Measurements from ENCODE around the gene MPP7.
"Not testable (repeated sequence)": the region's sequence is repeated elsewhere in the genome, so short reads cannot be mapped to it uniquely, and the experiment has no call there.

Gene MPP7

GRCh38 chr10:28302638-28303488 is at the start of gene MPP7:
TSS of gene MPP7 (minus strand) at chr10:28303064. CDS start at chr10:28238604, 64,460 bp downstream.
- DNase-seq = peak; percentile 99 to 100

DNA sequence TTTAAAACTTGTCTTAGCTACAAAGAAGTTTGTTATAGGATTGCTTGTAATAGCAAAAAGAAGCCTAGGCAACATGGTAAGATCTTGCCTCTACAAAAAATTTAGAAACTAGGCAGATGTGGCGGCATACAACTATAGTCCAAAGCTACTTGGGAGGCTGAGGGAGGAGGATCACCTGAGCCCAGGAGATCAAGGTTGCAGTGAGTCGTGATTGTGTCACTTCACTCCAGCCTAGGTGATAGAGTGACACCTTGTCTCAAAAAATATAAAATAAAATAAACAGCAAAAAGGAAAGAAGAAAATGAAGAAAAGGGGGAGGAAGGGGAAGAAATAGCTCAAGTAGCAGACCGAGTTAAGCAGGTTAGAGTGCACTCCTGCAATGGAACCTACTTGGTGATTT is 47.0 kb upstream of the MPP7 start:
- DNase-seq = no peak

- no peak for DNase-seq
These were observed 41.4 kb upstream of the MPP7 start for GRCh38 chr10:28343987-28344895.

- no peak for DNase-seq
These were observed 40.4 kb upstream of the MPP7 start for GRCh38 chr10:28343252-28343651.

DNA sequence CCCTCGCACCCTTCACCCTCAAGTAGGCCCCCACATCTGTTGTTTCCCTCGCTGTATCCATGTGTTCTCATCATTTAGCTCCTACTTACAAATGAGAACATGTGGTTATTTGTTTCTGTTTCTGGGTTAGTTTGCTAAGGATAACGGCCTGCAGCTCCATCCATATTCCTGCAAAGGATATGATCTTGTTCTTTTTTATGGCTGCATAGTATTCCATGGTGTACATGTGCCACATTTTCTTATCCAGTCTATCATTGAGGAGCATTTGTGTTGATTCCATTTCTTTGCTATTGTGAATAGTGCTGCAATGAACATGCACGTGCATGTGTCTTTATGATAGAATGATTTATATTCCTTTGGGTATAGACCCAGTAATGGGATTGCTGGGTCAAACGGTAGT is 38.8 kb upstream of the MPP7 start:
- not testable (repeated sequence) for DNase-seq

DNA sequence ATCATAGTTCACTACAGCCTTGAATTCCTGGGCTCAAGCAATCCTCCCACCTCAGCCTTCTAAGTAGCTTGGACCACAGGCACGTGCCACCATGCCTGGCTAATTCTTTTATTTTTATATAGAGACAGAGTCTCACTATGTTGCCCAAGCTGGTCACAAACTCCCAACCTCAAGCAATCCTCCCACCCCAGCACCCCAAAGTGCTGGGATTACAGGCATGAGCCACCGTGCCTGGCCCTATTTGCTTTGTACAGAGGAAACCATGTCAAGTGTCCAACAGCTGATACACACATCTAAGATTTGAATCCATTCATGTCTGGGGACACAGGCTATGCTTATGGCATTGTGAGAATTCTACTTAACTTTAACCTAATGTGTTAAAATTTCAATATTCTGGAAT is 29.9 kb upstream of the MPP7 start:
- no peak for DNase-seq

- no peak for DNase-seq
These were observed 29.0 kb upstream of the MPP7 start for GRCh38 chr10:28331841-28332240.

DNA sequence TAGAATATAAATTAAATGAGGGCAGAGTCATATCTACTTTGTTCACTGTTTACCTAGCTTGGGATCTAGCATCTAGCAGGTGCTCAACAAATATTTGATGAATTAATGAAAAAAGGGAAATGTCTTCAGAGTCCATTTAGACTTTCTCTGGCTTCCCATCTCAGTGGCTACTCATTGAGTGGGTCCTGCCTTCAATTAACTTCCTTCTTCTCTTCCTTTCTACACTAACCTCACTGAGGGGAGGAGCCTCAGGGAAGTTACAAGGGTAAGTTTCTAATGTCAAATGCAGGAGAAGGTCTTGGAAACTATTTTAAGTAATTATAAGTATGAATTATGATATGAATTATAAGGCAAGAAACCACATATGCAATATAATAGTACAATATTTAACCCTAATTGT is 28.2 kb upstream of the MPP7 start:
- DNase-seq = no peak

DNA sequence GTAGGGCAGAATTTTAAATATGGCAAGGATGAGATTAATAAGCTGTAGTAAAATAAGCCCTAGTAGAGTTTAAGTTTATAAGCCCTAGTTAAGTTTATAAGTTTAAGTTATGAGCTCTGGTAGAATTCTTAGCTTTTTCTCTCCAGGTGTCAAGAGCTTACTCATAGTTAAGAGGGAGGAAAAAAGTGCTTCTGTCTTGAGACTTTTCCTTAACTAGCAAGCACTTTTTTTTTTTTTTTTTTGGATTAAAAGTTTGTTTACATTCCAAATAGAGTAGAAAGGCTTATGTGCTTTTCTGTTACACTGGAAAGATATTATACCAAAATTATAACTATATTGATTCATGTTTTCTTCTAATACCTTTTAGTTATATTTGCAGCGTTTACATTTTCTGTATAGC is 25.5 kb upstream of the MPP7 start:
- no peak for DNase-seq

GRCh38 chr10:28327491-28327880 is 24.6 kb upstream of the MPP7 start:
- DNase-seq = no peak

DNA sequence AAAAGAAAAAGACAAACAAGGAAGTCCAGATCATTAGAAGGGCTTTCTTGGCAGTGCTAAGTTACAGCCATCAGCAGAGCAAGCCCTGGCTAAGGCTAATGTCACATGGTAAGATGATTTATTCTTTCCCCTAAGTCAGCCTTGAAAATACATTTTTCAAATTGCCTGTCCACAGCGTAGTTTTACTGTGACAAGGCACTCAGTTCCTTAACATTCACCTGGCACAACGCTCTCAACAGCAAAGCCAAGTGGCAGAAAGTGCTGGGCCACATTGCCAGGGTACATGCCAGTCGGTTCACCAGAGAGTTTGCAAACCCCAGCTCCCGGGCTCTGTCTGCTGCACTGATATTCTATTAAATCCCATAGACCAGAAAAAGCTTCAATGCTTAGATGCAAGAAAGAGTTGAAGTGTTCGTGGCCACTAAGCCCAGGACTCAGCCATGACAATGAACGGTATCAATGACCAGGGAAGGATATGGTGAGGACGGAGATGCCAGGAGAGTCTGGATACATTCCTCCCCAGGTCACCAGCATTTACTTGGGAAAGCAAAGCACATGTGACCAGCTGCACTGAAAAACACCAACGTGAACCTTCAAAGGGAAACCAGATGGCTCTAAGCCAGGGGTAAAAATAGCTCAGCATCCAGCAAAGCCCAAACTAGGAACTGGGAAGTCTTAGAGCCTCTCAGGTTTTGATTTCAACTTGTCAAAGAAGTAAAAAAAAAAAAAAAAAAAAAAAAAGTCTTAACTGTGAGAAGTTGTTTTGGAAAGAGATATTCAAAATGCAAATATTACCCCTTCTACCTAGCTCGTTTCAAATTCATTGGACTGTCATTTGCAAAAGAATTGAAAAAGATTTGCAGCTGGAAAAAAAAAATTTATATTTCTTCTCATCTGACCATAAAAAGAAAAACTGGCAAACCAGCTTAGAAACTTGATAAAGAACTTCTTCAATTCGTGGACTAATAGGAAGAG is 23.9 kb upstream of the MPP7 start:
- no peak for DNase-seq

- no peak for DNase-seq
These were observed 17.9 kb upstream of the MPP7 start for GRCh38 chr10:28320799-28321198.

DNA sequence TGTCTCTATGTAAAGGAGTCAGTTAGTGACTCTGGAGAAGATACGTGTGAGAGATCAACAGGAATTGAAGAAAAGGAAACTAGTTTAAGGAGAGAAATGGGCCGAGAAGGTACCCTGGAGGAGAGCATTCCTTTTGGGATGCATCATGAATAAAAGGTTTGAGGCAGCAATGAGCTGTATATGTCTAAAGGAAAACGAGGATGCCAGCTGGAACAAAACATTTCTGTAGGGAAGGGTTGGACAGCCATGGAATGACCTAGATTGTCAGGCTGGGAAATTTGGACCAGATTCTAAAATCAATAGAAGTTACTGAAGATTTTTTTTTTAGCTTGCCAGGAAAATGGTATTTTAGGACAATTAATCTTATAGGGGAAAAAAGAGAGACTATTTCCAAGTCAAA is 17.2 kb upstream of the MPP7 start:
- no peak for DNase-seq

GRCh38 chr10:28319061-28319460 is 16.2 kb upstream of the MPP7 start:
- not testable (repeated sequence) for DNase-seq

- no peak for DNase-seq
These were observed 15.8 kb upstream of the MPP7 start for GRCh38 chr10:28318626-28319025.

DNA sequence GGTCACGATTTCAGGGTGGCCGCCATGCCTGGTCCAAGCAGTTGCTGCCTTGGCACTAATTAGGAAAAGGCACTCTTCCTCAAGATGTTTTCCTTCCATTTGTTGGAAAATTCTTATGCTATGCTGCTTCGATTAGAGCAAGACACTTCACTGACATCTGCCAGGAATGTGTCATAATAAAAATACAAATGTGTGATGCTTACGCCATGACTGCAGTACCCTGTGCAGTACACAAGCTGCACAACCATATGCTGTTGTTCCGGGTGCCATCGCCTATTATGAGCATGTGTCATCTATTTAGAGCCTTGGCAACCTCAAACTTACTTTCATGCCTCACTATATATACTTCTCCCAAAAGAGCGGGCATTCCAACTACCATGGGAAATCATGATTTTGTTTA is 14.9 kb upstream of the MPP7 start:
- DNase-seq = no peak

DNA sequence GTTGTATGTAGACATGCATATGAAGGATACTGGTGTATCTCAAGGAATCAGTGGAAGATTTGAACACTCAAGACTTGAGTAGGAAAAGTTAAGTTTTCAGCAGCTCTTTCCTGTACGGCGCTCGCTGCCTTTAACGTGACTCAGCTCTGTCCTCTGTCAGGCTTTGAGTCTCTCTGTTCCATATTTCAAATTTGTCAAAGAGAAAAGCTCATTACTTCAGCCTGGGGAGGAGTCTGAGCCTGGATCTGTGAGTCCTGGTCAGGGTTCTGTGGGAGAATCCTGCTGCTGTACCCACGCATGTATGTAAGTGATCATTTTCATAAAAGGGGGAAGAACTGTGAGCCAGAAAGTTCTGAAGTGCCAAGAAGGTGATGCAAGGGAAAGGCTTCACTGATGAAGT is 13.8 kb upstream of the MPP7 start:
- DNase-seq = no peak

DNA sequence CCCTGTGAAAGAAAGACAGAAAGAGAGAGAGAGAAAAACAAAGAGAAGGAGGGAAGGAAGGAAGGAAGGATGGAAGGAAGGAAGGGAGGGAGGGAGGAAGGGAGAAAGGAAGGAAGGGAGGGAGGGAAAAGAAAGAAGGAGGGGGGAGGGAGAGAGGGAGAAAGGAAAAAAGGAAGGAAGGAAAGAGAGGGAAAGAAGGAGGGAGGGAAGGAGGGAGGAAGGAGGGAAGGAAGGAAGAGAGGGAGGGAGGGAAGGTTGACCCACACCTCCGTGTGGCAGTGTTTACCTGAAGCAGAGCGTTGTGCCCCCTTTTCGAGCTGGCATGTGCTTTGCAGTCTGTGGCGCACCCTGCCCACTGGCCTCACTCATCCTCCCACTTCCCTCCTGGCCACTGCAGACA is 12.3 kb upstream of the MPP7 start:
- DNase-seq = no peak

DNA sequence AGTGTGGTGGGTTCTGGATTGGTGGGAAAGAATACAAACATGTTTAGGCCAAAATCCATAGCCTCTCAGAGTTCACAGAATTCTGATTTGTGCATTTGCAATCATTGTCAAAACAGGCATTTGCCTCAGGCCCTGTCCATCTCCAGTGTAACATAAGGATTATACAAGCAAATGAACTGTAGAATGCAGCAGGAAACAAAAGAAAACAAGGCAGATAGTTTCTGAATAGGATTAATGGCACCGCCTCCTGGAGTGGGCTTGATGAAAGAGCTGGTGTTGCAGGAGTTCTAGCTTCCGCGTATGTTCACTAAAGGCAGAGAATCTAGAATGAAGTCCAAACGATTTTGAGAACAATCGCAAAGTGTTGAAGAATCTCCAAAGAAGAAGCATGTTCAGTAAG is 11.3 kb upstream of the MPP7 start:
- no peak for DNase-seq

GRCh38 chr10:28312572-28312971 is 9.7 kb upstream of the MPP7 start:
- DNase-seq = no peak

GRCh38 chr10:28311104-28311503 is 8.2 kb upstream of the MPP7 start:
- no peak for DNase-seq

- DNase-seq = no peak
These were observed 4.4 kb upstream of the MPP7 start for GRCh38 chr10:28307267-28307666.

GRCh38 chr10:28305553-28305952 is 2.7 kb upstream of the MPP7 start:
- no peak for DNase-seq

Data from SW 1271 (cell line).